Colonic mucosa (tissue), 4 donors: ENCODE data around the gene RIMS3. TPM values are rescaled to one million over a fixed set of nuclear protein-coding genes. Genes with fewer than 3 reads are reported as not detected.

Source experiments
- DNase-seq: peaks from one replicate; pipeline ENCODE4 v3.0.0-alpha.2; 2020
- H3K27ac ChIP-seq: fragments of 200-600 bp; one replicate; pipeline ENCODE4 v1.8.0; 2021
- H3K27me3 ChIP-seq: fragments of 200-600 bp; one replicate; pipeline ENCODE4 v1.8.0; 2021
- H3K36me3 ChIP-seq: fragments of 200-600 bp; one replicate; pipeline ENCODE4 v1.8.0; 2021
- H3K4me1 ChIP-seq: fragments of 200-600 bp; one replicate; pipeline ENCODE4 v1.8.0; 2021; ENCODE audit warnings: mild to moderate bottlenecking
- H3K4me3 ChIP-seq: fragments of 200-600 bp; one replicate; pipeline ENCODE4 v1.8.0; 2021
- H3K9ac ChIP-seq, 2 donors: one replicate each; pipeline ENCODE4 v1.7.0; 2013; ENCODE audit warnings: control low read depth in 2 of 2, low read depth in 2 of 2, low read length in 2 of 2
- H3K9me3 ChIP-seq: fragments of 200-600 bp; one replicate; pipeline ENCODE4 v1.8.0; 2021
- CTCF ChIP-seq: fragments of 200-600 bp; IDR thresholded peaks from one replicate; pipeline ENCODE4 v1.8.0; 2022; ENCODE audit warnings: antibody characterized with exemption, mild to moderate bottlenecking
- intact Hi-C: fragments of 100-400 bp; cut with DNase I; formaldehyde crosslinking; loops from one replicate; pipeline ENCODE4 v1.14.1; 2022
- total RNA-seq, 2 donors: library from RNA; stranded (reverse); fragmentation: NEBNext Ultra II Directional in 1 of 2; extraction: Animal tissue kit (Norgen Biotek cat#: 25700) in 1 of 2; gene quantifications; one replicate each; pipeline ENCODE4 v1.2.1, GENCODE V29; 2021
- donor health status: healthy.
- donor health status: DM: no; HTN: no; CAD: no.
- donor health status: DM: no; HTN: no; CAD: no.

The RIMS3 gene
- total RNA-seq, 2 donors from 2014 or later: 7.0 to 9.5 TPM

GRCh38 chr1:40621821-40622450 is 43.5 kb downstream of the RIMS3 start:
- intact Hi-C loops: no loop called here
- H3K27ac ChIP-seq: no peak overlapping the region
- H3K9ac ChIP-seq: no peak overlapping the region
- H3K9me3 ChIP-seq: no peaks in the 10 kb centered on the region
- DNase-seq: no peak
- H3K4me3 ChIP-seq: no peak overlapping the region
- no peaks in the 10 kb centered on the region for H3K4me1 ChIP-seq
- H3K36me3 ChIP-seq: no peaks in the 10 kb centered on the region
- H3K27me3 ChIP-seq: no peaks in the 10 kb centered on the region
- TF ChIP-seq CTCF: no peak

GRCh38 chr1:40620586-40621210 is 44.8 kb downstream of the RIMS3 start:
- DNase-seq: no peak
- intact Hi-C loops: no loop called here
- no peak overlapping the region for H3K4me3 ChIP-seq
- H3K4me1 ChIP-seq: no peaks in the 10 kb centered on the region
- no peaks in the 10 kb centered on the region for H3K27me3 ChIP-seq
- H3K27ac ChIP-seq: no peak overlapping the region
- no peak overlapping the region for H3K9ac ChIP-seq
- H3K36me3 ChIP-seq: no peaks in the 10 kb centered on the region
- no peaks in the 10 kb centered on the region for H3K9me3 ChIP-seq
- no peak for TF ChIP-seq CTCF

- no peak overlapping the region for H3K27ac ChIP-seq
- no peak for TF ChIP-seq CTCF
- DNase-seq: no peak
- no peaks in the 10 kb centered on the region for H3K9me3 ChIP-seq
- H3K4me3 ChIP-seq: no peak overlapping the region
- no peaks in the 10 kb centered on the region for H3K4me1 ChIP-seq
- no peaks in the 10 kb centered on the region for H3K27me3 ChIP-seq
- intact Hi-C loops: no loop called here
- H3K9ac ChIP-seq: no peak overlapping the region
- H3K36me3 ChIP-seq: no peaks in the 10 kb centered on the region
Observed at GRCh38 chr1:40620150-40620549, 45.3 kb downstream of the RIMS3 start.

GRCh38 chr1:40618108-40618507 is 47.4 kb downstream of the RIMS3 start:
- Histone ChIP-seq H3K4me1 (no peaks in the 10 kb centered on the region), H3K36me3 (no peaks in the 10 kb centered on the region), H3K27ac (no peak overlapping the region), H3K27me3 (no peaks in the 10 kb centered on the region), H3K9ac (no peak overlapping the region), H3K9me3 (no peaks in the 10 kb centered on the region), H3K4me3 (no peak overlapping the region)
- intact Hi-C loops: no loop called here
- TF ChIP-seq CTCF: no peak
- no peak for DNase-seq

GRCh38 chr1:40612345-40612831 is 53.1 kb downstream of the RIMS3 start:
- Histone ChIP-seq H3K9ac (no peak overlapping the region), H3K27me3 (no peaks in the 10 kb centered on the region), H3K36me3 (no peaks in the 10 kb centered on the region), H3K9me3 (no peaks in the 10 kb centered on the region), H3K4me1 (no peaks in the 10 kb centered on the region), H3K4me3 (no peak overlapping the region), H3K27ac (no peak overlapping the region)
- intact Hi-C loops: loop anchor here (5.0 kb wide), 3 partner anchors 55 to 340 kb away; partner anchors contain the start of gene RIMS3
- peak; percentile 86 for TF ChIP-seq CTCF
- peak; percentile 88 for DNase-seq
